ENCODE data around the gene HNF4A.
"Not testable (repeated sequence)": the region's sequence is repeated elsewhere in the genome, so short reads cannot be mapped to it uniquely, and the experiment has no call there.

The HNF4A gene

GRCh38 chr20:44448753-44449546 lies 93.5 kb downstream of the HNF4A start:
- DNase-seq = no peak

GRCh38 chr20:44449864-44450263 lies 94.4 kb downstream of the HNF4A start:
- no peak for DNase-seq

- DNase-seq = no peak
These were observed 94.9 kb downstream of the HNF4A start for GRCh38 chr20:44450281-44450889.

- DNase-seq = no peak
These were observed 95.5 kb downstream of the HNF4A start for GRCh38 chr20:44450903-44451450.

- DNase-seq = no peak
These were observed 98.9 kb downstream of the HNF4A start for GRCh38 chr20:44454306-44454963.

GRCh38 chr20:44455126-44455525 lies 99.6 kb downstream of the HNF4A start:
- DNase-seq = no peak

- DNase-seq = no peak
These were observed 101.1 kb downstream of the HNF4A start for GRCh38 chr20:44456611-44457010.

- no peak for DNase-seq
These were observed 101.5 kb downstream of the HNF4A start for GRCh38 chr20:44457016-44457415.

GRCh38 chr20:44459271-44459670 lies 103.8 kb downstream of the HNF4A start:
- no peak for DNase-seq

- peak; percentile 51 for DNase-seq
These were observed 105.3 kb downstream of the HNF4A start for GRCh38 chr20:44460795-44461141.

GRCh38 chr20:44461142-44461802 lies 105.8 kb downstream of the HNF4A start:
- no peak for DNase-seq

GRCh38 chr20:44461803-44462174 lies 106.3 kb downstream of the HNF4A start:
- DNase-seq = no peak

- DNase-seq = no peak
These were observed 108.0 kb downstream of the HNF4A start for GRCh38 chr20:44463466-44463865.

GRCh38 chr20:44464514-44464913 lies 109.0 kb downstream of the HNF4A start:
- no peak for DNase-seq

- no peak for DNase-seq
These were observed 109.6 kb downstream of the HNF4A start for GRCh38 chr20:44465001-44465560.

GRCh38 chr20:44467289-44467883 lies 111.9 kb downstream of the HNF4A start:
- no peak for DNase-seq

GRCh38 chr20:44468044-44468782 lies 112.7 kb downstream of the HNF4A start:
- DNase-seq = no peak

- DNase-seq = no peak
These were observed 114.8 kb downstream of the HNF4A start for GRCh38 chr20:44470327-44470726.

GRCh38 chr20:44471481-44471882 lies 116.0 kb downstream of the HNF4A start:
- no peak for DNase-seq

- DNase-seq = not testable (repeated sequence)
These were observed 116.8 kb downstream of the HNF4A start for GRCh38 chr20:44472283-44472682.

GRCh38 chr20:44475372-44475693 lies 119.8 kb downstream of the HNF4A start:
- DNase-seq = no peak

Data from DMS 273 treated with DMSO at 0.1 percent for 48 hours (cell line).